Stomach (tissue), 4 donors: Measurements from ENCODE around the gene NLGN1.

ENCODE experiments used
- CTCF ChIP-seq, 7 experiments: fragments of 450-650 bp in 4 of 7; fragments of 200-600 bp in 3 of 7; sonication (generic) in 3 of 7; IDR thresholded peaks; one replicate each; pipeline ENCODE4 v1.5.1; 2016 to 2019; ENCODE audit warnings: antibody characterized with exemption in 7 of 7, control low read depth in 2 of 7, mild to moderate bottlenecking in 1 of 7
- EP300 ChIP-seq: sonication (generic); formaldehyde crosslinking; IDR thresholded peaks from one replicate; pipeline ENCODE4 v1.6.1; 2017; ENCODE audit warnings: antibody characterized with exemption
- POLR2AphosphoS5 ChIP-seq, 3 donors: sonication (generic); formaldehyde crosslinking; IDR thresholded peaks; one replicate each; pipeline ENCODE4 v1.6.1; 2016; ENCODE audit warnings: antibody characterized with exemption in 3 of 3

- no peak for TF ChIP-seq CTCF (IDR thresholded peaks at IDR 0.05)
- no peak for TF ChIP-seq EP300
- TF ChIP-seq POLR2AphosphoS5 (IDR thresholded peaks at IDR 0.05): no peak
Measured at GRCh38 chr3:173510565-173510964, 113.0 kb downstream of the NLGN1 start.
